GM10266 (cell line): ENCODE results near the gene SLC43A2.

Experiments
- DNase-seq: peaks from one replicate; pipeline ENCODE4 v3.0.0; 2012; ENCODE audit errors: extremely low spot score
- TF ChIP-seq, protein P1 (sequence below): IDR thresholded peaks from 2 replicates; pipeline ENCODE4 v1.5.1; 2012; ENCODE audit warnings: mild to moderate bottlenecking, low read depth; ENCODE audit not compliant: control insufficient read depth, insufficient read depth; ENCODE audit errors: missing control alignments

The SLC43A2 gene

GRCh38 chr17:1559047-1560043 is 69.3 kb downstream of the SLC43A2 start:
- TF ChIP-seq, protein P1, sequence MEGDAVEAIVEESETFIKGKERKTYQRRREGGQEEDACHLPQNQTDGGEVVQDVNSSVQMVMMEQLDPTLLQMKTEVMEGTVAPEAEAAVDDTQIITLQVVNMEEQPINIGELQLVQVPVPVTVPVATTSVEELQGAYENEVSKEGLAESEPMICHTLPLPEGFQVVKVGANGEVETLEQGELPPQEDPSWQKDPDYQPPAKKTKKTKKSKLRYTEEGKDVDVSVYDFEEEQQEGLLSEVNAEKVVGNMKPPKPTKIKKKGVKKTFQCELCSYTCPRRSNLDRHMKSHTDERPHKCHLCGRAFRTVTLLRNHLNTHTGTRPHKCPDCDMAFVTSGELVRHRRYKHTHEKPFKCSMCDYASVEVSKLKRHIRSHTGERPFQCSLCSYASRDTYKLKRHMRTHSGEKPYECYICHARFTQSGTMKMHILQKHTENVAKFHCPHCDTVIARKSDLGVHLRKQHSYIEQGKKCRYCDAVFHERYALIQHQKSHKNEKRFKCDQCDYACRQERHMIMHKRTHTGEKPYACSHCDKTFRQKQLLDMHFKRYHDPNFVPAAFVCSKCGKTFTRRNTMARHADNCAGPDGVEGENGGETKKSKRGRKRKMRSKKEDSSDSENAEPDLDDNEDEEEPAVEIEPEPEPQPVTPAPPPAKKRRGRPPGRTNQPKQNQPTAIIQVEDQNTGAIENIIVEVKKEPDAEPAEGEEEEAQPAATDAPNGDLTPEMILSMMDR: no peak
- DNase-seq: no peak

DNA sequence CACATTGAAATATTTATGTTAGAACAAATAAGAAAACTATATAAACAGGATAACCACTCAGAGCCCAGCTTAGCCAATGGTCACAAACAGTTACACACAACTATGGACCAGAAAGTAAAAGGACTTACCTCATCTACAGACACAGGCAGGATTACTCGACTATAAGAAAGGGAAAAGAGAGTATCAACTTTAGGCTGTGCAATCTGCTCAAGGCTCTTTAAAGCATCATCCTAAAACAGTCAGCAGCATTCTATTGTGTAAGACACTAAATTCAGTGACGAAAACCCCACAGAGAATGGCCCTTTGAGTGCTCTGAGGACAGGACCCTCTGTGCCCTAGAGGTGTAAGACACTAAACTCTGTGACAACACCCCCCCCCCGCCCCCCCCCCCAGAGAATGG is 70.2 kb downstream of the SLC43A2 start:
- TF ChIP-seq, protein P1: no peak
- DNase-seq: no peak

- TF ChIP-seq, protein P1: no peak
- DNase-seq: no peak
Observed at GRCh38 chr17:1557355-1558095, 71.1 kb downstream of the SLC43A2 start.

- TF ChIP-seq, protein P1: no peak
- DNase-seq: no peak
Observed at GRCh38 chr17:1555651-1556471, 72.8 kb downstream of the SLC43A2 start.

GRCh38 chr17:1554751-1555540 is 73.7 kb downstream of the SLC43A2 start:
- DNase-seq: no peak
- TF ChIP-seq, protein P1: no peak
